ENCODE measurements around the gene MT2A.

Gene MT2A

GRCh38 chr16:56576585-56577299, 31.6 kb upstream of the MT2A start:
- no peak for TF ChIP-seq FOXP2 (optimal IDR thresholded peaks at IDR 0.05; ENCODE audit: borderline replicate concordance, extremely low read depth, extremely low read length, insufficient read depth)
- no peak for TF ChIP-seq POLR2AphosphoS5 (IDR thresholded peaks at IDR 0.05; ENCODE audit: low read depth, low read length)
- no peak for TF ChIP-seq SIN3A (IDR thresholded peaks at IDR 0.05; ENCODE audit: borderline replicate concordance, insufficient read depth, low read length)
- no peak for TF ChIP-seq TAF1 (IDR thresholded peaks at IDR 0.05; ENCODE audit: borderline replicate concordance, insufficient read depth, low read length)
- no peak for TF ChIP-seq REST (IDR thresholded peaks at IDR 0.05; ENCODE audit: insufficient read depth in 1 of 2, low read depth in 2 of 2, low read length in 2 of 2)

GRCh38 chr16:56577300-56577625, 31.1 kb upstream of the MT2A start:
- TF ChIP-seq SIN3A (IDR thresholded peaks at IDR 0.05; ENCODE audit: borderline replicate concordance, insufficient read depth, low read length), result no peak
- no peak for TF ChIP-seq REST (IDR thresholded peaks at IDR 0.05; ENCODE audit: insufficient read depth in 1 of 2, low read depth in 2 of 2, low read length in 2 of 2)
- TF ChIP-seq TAF1 (IDR thresholded peaks at IDR 0.05; ENCODE audit: borderline replicate concordance, insufficient read depth, low read length), result no peak
- TF ChIP-seq POLR2AphosphoS5 (IDR thresholded peaks at IDR 0.05; ENCODE audit: low read depth, low read length), result no peak
- TF ChIP-seq FOXP2 (optimal IDR thresholded peaks at IDR 0.05; ENCODE audit: borderline replicate concordance, extremely low read depth, extremely low read length, insufficient read depth), result no peak

- TF ChIP-seq TAF1 (IDR thresholded peaks at IDR 0.05; ENCODE audit: borderline replicate concordance, insufficient read depth, low read length) (no peak), SIN3A (IDR thresholded peaks at IDR 0.05; ENCODE audit: borderline replicate concordance, insufficient read depth, low read length) (no peak), REST (IDR thresholded peaks at IDR 0.05; ENCODE audit: insufficient read depth in 1 of 2, low read depth in 2 of 2, low read length in 2 of 2) (no peak), FOXP2 (optimal IDR thresholded peaks at IDR 0.05; ENCODE audit: borderline replicate concordance, extremely low read depth, extremely low read length, insufficient read depth) (no peak), POLR2AphosphoS5 (IDR thresholded peaks at IDR 0.05; ENCODE audit: low read depth, low read length) (no peak)
Measured at GRCh38 chr16:56580391-56581048, 27.9 kb upstream of the MT2A start.

- TF ChIP-seq TAF1 (IDR thresholded peaks at IDR 0.05; ENCODE audit: borderline replicate concordance, insufficient read depth, low read length) (no peak), SIN3A (IDR thresholded peaks at IDR 0.05; ENCODE audit: borderline replicate concordance, insufficient read depth, low read length) (no peak), REST (IDR thresholded peaks at IDR 0.05; ENCODE audit: insufficient read depth in 1 of 2, low read depth in 2 of 2, low read length in 2 of 2) (no peak), FOXP2 (optimal IDR thresholded peaks at IDR 0.05; ENCODE audit: borderline replicate concordance, extremely low read depth, extremely low read length, insufficient read depth) (no peak), POLR2AphosphoS5 (IDR thresholded peaks at IDR 0.05; ENCODE audit: low read depth, low read length) (no peak)
Measured at GRCh38 chr16:56583351-56584168, 24.8 kb upstream of the MT2A start.

All from PFSK-1 (cell line).